Endothelial cell (in vitro differentiated cells): ENCODE data around the gene COQ8A. TPM values are rescaled to one million over a fixed set of nuclear protein-coding genes. Genes with fewer than 3 reads are reported as not detected.

Experiments used
- DNase-seq: peaks from one replicate; pipeline ENCODE4 v3.0.0; 2021; ENCODE audit warnings: low spot score
- H3K27ac Mint-ChIP-seq: one replicate; pipeline ENCODE4 v1.8.0; 2021; ENCODE audit warnings: mixed read lengths, inconsistent platforms; ENCODE audit not compliant: unreplicated experiment
- H3K27me3 Mint-ChIP-seq: one replicate; pipeline ENCODE4 v1.8.0; 2021; ENCODE audit warnings: mild to moderate bottlenecking, moderate library complexity, mixed read lengths, inconsistent platforms; ENCODE audit not compliant: unreplicated experiment
- H3K36me3 Mint-ChIP-seq: one replicate; pipeline ENCODE4 v1.8.0; 2021; ENCODE audit warnings: mild to moderate bottlenecking, low read depth, mixed read lengths, inconsistent platforms; ENCODE audit not compliant: unreplicated experiment
- H3K4me1 Mint-ChIP-seq: one replicate; pipeline ENCODE4 v1.8.0; 2021; ENCODE audit warnings: mild to moderate bottlenecking, mixed read lengths, inconsistent platforms; ENCODE audit not compliant: unreplicated experiment
- H3K4me3 Mint-ChIP-seq: one replicate; pipeline ENCODE4 v1.8.0; 2021; ENCODE audit warnings: mild to moderate bottlenecking, mixed read lengths, inconsistent platforms; ENCODE audit not compliant: unreplicated experiment
- H3K9me3 Mint-ChIP-seq: one replicate; pipeline ENCODE4 v1.8.0; 2021; ENCODE audit warnings: mixed read lengths, inconsistent platforms; ENCODE audit not compliant: unreplicated experiment
- CTCF ChIP-seq: fragments of 200-600 bp; sonication (generic); IDR thresholded peaks from one replicate; pipeline ENCODE4 v1.5.0; 2021; ENCODE audit warnings: antibody characterized with exemption; ENCODE audit not compliant: unreplicated experiment
- total RNA-seq: library from RNA; stranded (reverse); fragmentation: NEBNext Ultra II Directional; extraction: Animal tissue kit (Norgen Biotek cat#: 25700); gene quantifications from one replicate; pipeline ENCODE4 v1.2.1, GENCODE V29; 2021; ENCODE audit not compliant: unreplicated experiment

The COQ8A gene
- total RNA-seq, 1 donor from 2014 or later = 22.7 TPM

- peaks cover 3% of the 10 kb centered on the region for H3K36me3 Mint-ChIP-seq
- DNase-seq = no peak
- TF ChIP-seq CTCF = no peak
- H3K27me3 Mint-ChIP-seq = peaks cover 4% of the 10 kb centered on the region
- no peak overlapping the region for H3K4me3 Mint-ChIP-seq
- H3K27ac Mint-ChIP-seq = no peak overlapping the region
- H3K9me3 Mint-ChIP-seq = no peaks in the 10 kb centered on the region
- H3K4me1 Mint-ChIP-seq = no peaks in the 10 kb centered on the region
Observed at GRCh38 chr1:226980122-226980560, 40.0 kb downstream of the COQ8A start.

GRCh38 chr1:226980565-226981385 lies 40.7 kb downstream of the COQ8A start:
- no peak for DNase-seq
- Mint-ChIP-seq H3K4me1 (no peaks in the 10 kb centered on the region), H3K27ac (no peak overlapping the region), H3K9me3 (no peaks in the 10 kb centered on the region), H3K27me3 (peaks cover 4% of the 10 kb centered on the region), H3K36me3 (peaks cover under 1% of the 10 kb centered on the region), H3K4me3 (no peak overlapping the region)
- no peak for TF ChIP-seq CTCF

- Mint-ChIP-seq H3K27ac (no peak overlapping the region), H3K36me3 (peaks cover 6% of the 10 kb centered on the region), H3K27me3 (peaks cover 4% of the 10 kb centered on the region), H3K9me3 (no peaks in the 10 kb centered on the region), H3K4me3 (no peak overlapping the region), H3K4me1 (no peaks in the 10 kb centered on the region)
- DNase-seq = no peak
- no peak for TF ChIP-seq CTCF
Observed at GRCh38 chr1:226981386-226981817, 41.3 kb downstream of the COQ8A start.

GRCh38 chr1:226981838-226982237 lies 41.7 kb downstream of the COQ8A start:
- Mint-ChIP-seq H3K36me3 (peaks cover 10% of the 10 kb centered on the region), H3K9me3 (no peaks in the 10 kb centered on the region), H3K27me3 (peaks cover 4% of the 10 kb centered on the region), H3K4me1 (peaks cover 1% of the 10 kb centered on the region), H3K27ac (no peak overlapping the region), H3K4me3 (no peak overlapping the region)
- no peak for TF ChIP-seq CTCF
- no peak for DNase-seq

DNA sequence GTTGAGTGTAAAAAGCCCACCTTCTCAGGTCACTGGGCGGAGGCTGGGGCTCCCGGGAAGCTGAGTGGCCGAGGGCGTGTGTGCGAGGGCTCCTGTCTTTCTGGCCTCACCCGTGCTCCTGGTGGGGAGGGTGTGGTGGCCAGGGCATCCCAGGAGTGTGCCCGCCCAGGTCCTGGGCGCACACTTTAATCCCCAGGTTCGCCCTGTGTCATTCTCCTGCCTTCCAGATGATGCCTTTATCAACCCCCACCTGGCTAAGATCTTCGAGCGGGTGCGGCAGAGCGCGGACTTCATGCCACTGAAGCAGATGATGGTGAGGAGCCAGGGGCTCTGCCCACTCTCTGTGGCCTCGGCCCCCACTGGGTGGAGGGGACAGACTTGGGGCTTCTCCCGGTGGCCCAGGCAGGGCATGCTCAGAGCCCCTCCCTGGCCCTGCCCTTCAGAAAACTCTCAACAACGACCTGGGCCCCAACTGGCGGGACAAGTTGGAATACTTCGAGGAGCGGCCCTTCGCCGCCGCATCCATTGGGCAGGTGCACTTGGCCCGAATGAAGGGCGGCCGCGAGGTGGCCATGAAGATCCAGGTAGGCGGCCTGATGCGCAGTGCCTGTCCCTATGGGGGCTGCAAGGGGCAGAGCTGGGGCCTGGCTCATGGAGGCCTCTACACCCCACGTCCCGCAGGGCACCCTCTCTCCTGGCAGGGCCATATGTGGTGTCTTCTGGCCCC lies 42.5 kb downstream of the COQ8A start:
- Mint-ChIP-seq H3K27ac (no peak overlapping the region), H3K27me3 (peaks cover 4% of the 10 kb centered on the region), H3K36me3 (peaks cover 15% of the 10 kb centered on the region), H3K4me3 (no peak overlapping the region), H3K9me3 (no peaks in the 10 kb centered on the region), H3K4me1 (peaks cover 5% of the 10 kb centered on the region)
- DNase-seq = no peak
- TF ChIP-seq CTCF = no peak
